HepG2 (cell line): ENCODE results near the gene VAMP8. TPM values are rescaled to one million over a fixed set of nuclear protein-coding genes. Genes with fewer than 3 reads are reported as not detected.
A peak's percentile ranks its signal among the peaks of the same experiment; 100 is the strongest.

Source experiments
- CHD2 ChIP-seq: IDR thresholded peaks from 2 replicates; pipeline ENCODE4 v1.6.1; 2011; ENCODE audit warnings: low read depth, low read length, improper control_type of control experiment
- CSRNP1 ChIP-seq: sonication (generic); formaldehyde crosslinking; IDR thresholded peaks from 2 replicates; pipeline ENCODE4 v1.8.1; 2023; ENCODE audit warnings: mild to moderate bottlenecking, missing genetic modification reagents
- LRRFIP1 ChIP-seq: sonication (generic); formaldehyde crosslinking; conservative IDR thresholded peaks from 2 replicates; pipeline ENCODE4 v1.4.0; 2020; ENCODE audit warnings: missing genetic modification reagents
- NR2F1 ChIP-seq, 2 experiments: fragments of 450-650 bp in 1 of 2; formaldehyde crosslinking in 1 of 2; IDR thresholded peaks; 2 replicates each; pipeline versions ENCODE4 v1.5.0 to v1.6.1; 2016 to 2020; ENCODE audit warnings: mild to moderate bottlenecking in 1 of 2, missing compliant biosample characterization in 1 of 2, missing genetic modification reagents in 1 of 2, moderate library complexity in 1 of 2
- POLR2AphosphoS5 ChIP-seq: IDR thresholded peaks from 2 replicates; pipeline ENCODE4 v1.6.1; 2012; ENCODE audit warnings: low read depth, low read length
- TBP ChIP-seq: sonication (generic); formaldehyde crosslinking; IDR thresholded peaks from 2 replicates; pipeline ENCODE4 v1.5.0; 2020; ENCODE audit warnings: missing genetic modification reagents
- ZBTB42 ChIP-seq: sonication (generic); formaldehyde crosslinking; IDR thresholded peaks from 2 replicates; pipeline ENCODE4 v1.5.0; 2020; ENCODE audit warnings: mild to moderate bottlenecking, missing genetic modification reagents
- ZBTB46 ChIP-seq: sonication (generic); formaldehyde crosslinking; IDR thresholded peaks from 2 replicates; pipeline ENCODE4 v1.4.0; 2020; ENCODE audit warnings: mild to moderate bottlenecking, missing genetic modification reagents, borderline replicate concordance
- ZFP36L1 ChIP-seq: sonication (generic); formaldehyde crosslinking; IDR thresholded peaks from 2 replicates; pipeline ENCODE4 v1.8.0; 2022; ENCODE audit warnings: mild to moderate bottlenecking, missing genetic modification reagents, moderate library complexity
- ZFY ChIP-seq: sonication (generic); formaldehyde crosslinking; IDR thresholded peaks from 2 replicates; pipeline ENCODE4 v1.4.0; 2020; ENCODE audit warnings: missing genetic modification reagents
- ZNF407 ChIP-seq: sonication (generic); formaldehyde crosslinking; IDR thresholded peaks from one replicate; pipeline ENCODE4 v1.5.1; 2020; ENCODE audit warnings: mild to moderate bottlenecking, missing genetic modification reagents; ENCODE audit errors: not compliant biosample characterization
- ZNF691 ChIP-seq: sonication (generic); formaldehyde crosslinking; IDR thresholded peaks from 2 replicates; pipeline ENCODE4 v1.4.0; 2020; ENCODE audit warnings: missing genetic modification reagents, low read depth, mild to moderate bottlenecking, borderline replicate concordance
- polyA plus RNA-seq, 8 experiments: library from polyadenylated mRNA; depleted of rRNA in 3 of 8; stranded (reverse) in 7 of 8; unstranded in 1 of 8; fragments of >200 nt; fragmentation: Illumina TruSeq in 4 of 8; extraction: Trizol in 4 of 8; gene quantifications; 2 replicates each; pipeline versions ENCODE4 v1.2.1 to v1.2.3, GENCODE V29; 2011 to 2016; ENCODE audit warnings: low read depth in 4 of 8, missing spikeins in 1 of 8, mixed read lengths in 1 of 8; ENCODE audit not compliant: insufficient read depth in 1 of 8
- total RNA-seq, 5 experiments: library from RNA; depleted of rRNA; stranded (reverse); fragments of >200 nt; fragmentation: Illumina TruSeq; extraction: Trizol; gene quantifications; 2 replicates each; pipeline ENCODE4 v1.2.3, GENCODE V29; 2016; ENCODE audit warnings: low read depth in 1 of 5

VAMP8 gene
- total and polyA plus RNA-seq, 2 of the 13 experiments (the other 11 are each of a cell fraction or from before 2014, with no cell fraction given), result 83.3 to 157 TPM

- TF ChIP-seq ZBTB46 (CRISPR knock-in tag) (no peak), CSRNP1 (CRISPR knock-in tag) (peak; percentile 4; the same call in 1 of the 2 replicates), ZFP36L1 (peak; percentile 12; the same call in 1 of the 2 replicates), ZNF407 (CRISPR knock-in tag) (peak; percentile 50), TBP (CRISPR knock-in tag) (no peak), NR2F1 (CRISPR knock-in tag; IDR thresholded peaks at IDR 0.05) (no peak), ZFY (no peak), LRRFIP1 (CRISPR knock-in tag) (no peak), ZBTB42 (CRISPR knock-in tag) (no peak), CHD2 (no peak), POLR2AphosphoS5 (0 out of 2 replicates have a peak, but pooled peaks have one; percentile 13), ZNF691 (CRISPR knock-in tag) (no peak)
These were observed 17.4 kb downstream of the VAMP8 start (continued) for GRCh38 chr2:85594715-85595300.
